ENCODE results near the gene DEAF1. TPM values are rescaled to one million over a fixed set of nuclear protein-coding genes. Genes with fewer than 3 reads are reported as not detected.

DEAF1 gene
- total and polyA plus RNA-seq, 10 of the 15 experiments (the other 5 are each of a cell fraction or from before 2014, with no cell fraction given) = 0.68 to 51.3 (median 25.9) TPM

DNA sequence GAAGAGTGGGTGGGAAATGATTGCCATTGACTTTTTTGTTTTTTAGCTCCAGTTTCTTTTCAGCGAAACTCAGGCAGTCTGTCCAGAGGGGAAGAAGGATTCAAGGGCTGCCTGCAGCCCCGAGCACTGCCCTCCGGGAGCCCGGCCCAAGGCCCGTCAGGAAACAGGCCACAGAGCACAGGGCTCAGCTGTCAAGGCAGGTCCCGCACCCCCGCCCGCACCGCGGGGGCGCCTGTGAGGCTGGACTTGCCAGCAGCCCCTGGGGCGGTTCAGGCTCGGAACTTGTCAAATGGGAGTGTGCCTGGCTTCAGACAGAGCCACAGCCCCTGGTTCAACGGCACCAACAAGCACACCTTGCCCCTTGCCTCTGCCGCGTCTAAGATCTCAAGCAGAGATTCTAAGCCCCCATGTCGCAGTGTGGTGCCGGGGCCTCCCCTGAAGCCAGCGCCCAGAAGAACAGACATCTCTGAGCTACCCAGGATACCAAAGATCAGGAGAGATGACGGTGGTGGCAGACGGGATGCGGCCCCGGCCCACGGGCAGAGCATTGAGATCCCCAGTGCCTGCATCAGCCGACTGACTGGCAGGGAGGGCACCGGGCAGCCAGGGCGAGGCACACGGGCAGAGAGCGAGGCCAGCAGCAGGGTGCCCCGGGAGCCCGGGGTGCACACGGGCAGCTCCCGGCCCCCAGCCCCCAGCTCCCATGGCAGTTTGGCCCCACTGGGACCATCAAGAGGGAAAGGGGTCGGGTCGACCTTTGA lies 87.8 kb downstream of the DEAF1 start:
- H3K36me3 ChIP-seq (ENCODE audit: control insufficient read depth in 2 of 2, insufficient read depth in 2 of 2, low read length in 1 of 2) = peaks cover 16 to 66% of the 10 kb centered on the region in 2 experiments; a peak in 3 of 4 replicates
- H3K79me2 ChIP-seq (ENCODE audit: control insufficient read depth, insufficient read depth, low read length) = no peaks in the 10 kb centered on the region; the same call in 1 of the 2 replicates
- ChIA-PET RAD21 (ENCODE audit: unreplicated experiment) (no interaction called here), CTCF (no interaction called here), POLR2A (interaction anchor here (0.6 kb wide), 1 partner anchor 9 kb away, joined by 3 read pairs; no protein-coding TSS in a partner anchor), SMC1A (ENCODE audit: uncharacterized antibody, unreplicated experiment) (no interaction called here)
- H2AFZ ChIP-seq (ENCODE audit: control insufficient read depth, low read depth, low read length) = no peak overlapping the region
- H3K9me3 ChIP-seq (replicated peaks; ENCODE audit: control insufficient read depth, insufficient read depth, low read length) = no peaks in the 10 kb centered on the region
- no TSS peak for BruUV-seq (replicated peaks)
- H3K4me3 ChIP-seq = no peak overlapping the region
- no peaks in the 10 kb centered on the region for H3K4me1 ChIP-seq (ENCODE audit: control insufficient read depth, insufficient read depth, low read length)
- H3K27me3 ChIP-seq (replicated peaks in 1 of 2; ENCODE audit: control insufficient read depth in 2 of 2, insufficient read depth in 2 of 2, low read length in 1 of 2) = no peaks in the 10 kb centered on the region
- DNase-seq (ENCODE audit: low read depth, low spot score) (no peak), ATAC-seq (no peak), FAIRE-seq (no peak)
- intact Hi-C loops (cut with micrococcal nuclease; ENCODE audit: unreplicated experiment) (no loop called here), in situ Hi-C loops (cut with MboI) (no loop called here)
- 94% methylated on average over 35 of the region's 35 CpGs for WGBS (ENCODE audit: insufficient coverage, insufficient replicate concordance, low lambda C conversion rate, missing lambda C conversion rate)
- no peak overlapping the region for H3K9ac ChIP-seq (ENCODE audit: control insufficient read depth, insufficient read depth, low read length)
- TF ChIP-seq KDM1A (IDR thresholded peaks at IDR 0.05; ENCODE audit: borderline replicate concordance) (no peak), ZNF592 (IDR thresholded peaks at IDR 0.05) (no peak), ZZZ3 (IDR thresholded peaks at IDR 0.05; ENCODE audit: control insufficient read depth, insufficient read length, low read depth) (no peak), IKZF2 (IDR thresholded peaks at IDR 0.05) (no peak), BACH1 (IDR thresholded peaks at IDR 0.05; ENCODE audit: borderline replicate concordance) (no peak), JUNB (IDR thresholded peaks at IDR 0.05) (no peak)
- TF ChIP-seq, protein P1, sequence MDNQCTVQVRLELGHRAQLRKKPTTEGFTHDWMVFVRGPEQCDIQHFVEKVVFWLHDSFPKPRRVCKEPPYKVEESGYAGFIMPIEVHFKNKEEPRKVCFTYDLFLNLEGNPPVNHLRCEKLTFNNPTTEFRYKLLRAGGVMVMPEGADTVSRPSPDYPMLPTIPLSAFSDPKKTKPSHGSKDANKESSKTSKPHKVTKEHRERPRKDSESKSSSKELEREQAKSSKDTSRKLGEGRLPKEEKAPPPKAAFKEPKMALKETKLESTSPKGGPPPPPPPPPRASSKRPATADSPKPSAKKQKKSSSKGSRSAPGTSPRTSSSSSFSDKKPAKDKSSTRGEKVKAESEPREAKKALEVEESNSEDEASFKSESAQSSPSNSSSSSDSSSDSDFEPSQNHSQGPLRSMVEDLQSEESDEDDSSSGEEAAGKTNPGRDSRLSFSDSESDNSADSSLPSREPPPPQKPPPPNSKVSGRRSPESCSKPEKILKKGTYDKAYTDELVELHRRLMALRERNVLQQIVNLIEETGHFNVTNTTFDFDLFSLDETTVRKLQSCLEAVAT (IDR thresholded peaks at IDR 0.05) = no peak
- 0 out of 2 replicates have a peak, but pooled peaks cover 1% of the 10 kb centered on the region for H4K20me1 ChIP-seq (ENCODE audit: control insufficient read depth, insufficient read depth)
- no peak overlapping the region for H3K27ac ChIP-seq (ENCODE audit: control insufficient read depth, insufficient read depth)
- H3K4me2 ChIP-seq (ENCODE audit: control insufficient read depth, insufficient read depth) = no peak overlapping the region

All from GM12878 (cell line).